Fibroblast of lung (primary cell): ENCODE measurements around the gene OXCT1. TPM values are rescaled to one million over a fixed set of nuclear protein-coding genes. Genes with fewer than 3 reads are reported as not detected.

Experiments used
- DNase-seq, 2 donors: peaks; one replicate each; pipeline versions ENCODE4 v3.0.0 to v3.0.0-alpha.2; 2010; ENCODE audit warnings: low read depth in 2 of 2
- H2AFZ ChIP-seq: 2 replicates; pipeline ENCODE4 v1.5.1; 2012; ENCODE audit warnings: low read length, control low read depth, inconsistent platforms
- H3K27ac ChIP-seq: 2 replicates; pipeline ENCODE4 v1.5.1; 2011; ENCODE audit warnings: low read length, control low read depth; ENCODE audit not compliant: insufficient read depth
- H3K27me3 ChIP-seq: 2 replicates; pipeline ENCODE4 v1.5.1; 2011; ENCODE audit warnings: mild to moderate bottlenecking, low read length; ENCODE audit not compliant: control insufficient read depth, insufficient read depth
- H3K36me3 ChIP-seq: 2 replicates; pipeline ENCODE4 v1.5.1; 2011; ENCODE audit warnings: low read length; ENCODE audit not compliant: control insufficient read depth, insufficient read depth
- H3K4me1 ChIP-seq: 2 replicates; pipeline ENCODE4 v1.5.1; 2011; ENCODE audit warnings: low read length; ENCODE audit not compliant: control insufficient read depth, insufficient read depth; ENCODE audit errors: extremely low read depth
- H3K4me2 ChIP-seq: 2 replicates; pipeline ENCODE4 v1.5.1; 2011; ENCODE audit warnings: low read length, control low read depth; ENCODE audit not compliant: insufficient read depth; ENCODE audit errors: extremely low read depth
- H3K4me3 ChIP-seq, 4 experiments: fragments of 200-600 bp in 1 of 4; sonication (generic) in 1 of 4; replicated peaks in 1 of 4; 2 replicates each; pipeline ENCODE4 v1.5.1; 2011 to 2016; ENCODE audit warnings: low read length in 4 of 4, low read depth in 3 of 4, mild to moderate bottlenecking in 3 of 4, control low read depth in 2 of 4, inconsistent platforms in 1 of 4, mixed read lengths in 1 of 4; ENCODE audit not compliant: insufficient read depth in 1 of 4; ENCODE audit errors: control extremely low read depth in 1 of 4
- H3K79me2 ChIP-seq: 2 replicates; pipeline ENCODE4 v1.5.1; 2012; ENCODE audit warnings: mild to moderate bottlenecking, low read length, inconsistent platforms; ENCODE audit not compliant: control insufficient read depth, insufficient read depth
- H3K9ac ChIP-seq: 2 replicates; pipeline ENCODE4 v1.5.1; 2011; ENCODE audit warnings: mild to moderate bottlenecking, low read length, control low read depth; ENCODE audit not compliant: insufficient read depth
- H3K9me3 ChIP-seq: 2 replicates; pipeline ENCODE4 v1.5.1; 2012; ENCODE audit warnings: low read depth, low read length; ENCODE audit not compliant: control insufficient read depth, insufficient read depth
- H4K20me1 ChIP-seq: 2 replicates; pipeline ENCODE4 v1.5.1; 2011; ENCODE audit warnings: low read length; ENCODE audit not compliant: control insufficient read depth, insufficient read depth; ENCODE audit errors: extremely low read depth
- EZH2 ChIP-seq: IDR thresholded peaks from 2 replicates; pipeline ENCODE4 v1.5.1; 2012; ENCODE audit warnings: low read length, control low read depth, mild to moderate bottlenecking; ENCODE audit errors: missing control alignments
- polyA plus RNA-seq, 2 donors: library from polyadenylated mRNA; depleted of rRNA in 1 of 2; stranded (reverse) in 1 of 2; unstranded in 1 of 2; fragments of >200 nt; gene quantifications; 2 replicates each; pipeline ENCODE4 v1.2.1, GENCODE V29; 2011 to 2012; ENCODE audit warnings: missing spikeins in 1 of 2
- total RNA-seq: library from RNA; depleted of rRNA; stranded (reverse); fragments of >200 nt; gene quantifications from 2 replicates; pipeline ENCODE4 v1.2.1, GENCODE V29; 2014
- TF ChIP-seq, protein P1 (sequence below), 2 donors: IDR thresholded peaks in 1 of 2; conservative IDR thresholded peaks in 1 of 2; 1 replicate in 1 of 2; 2 replicates in 1 of 2; pipeline ENCODE4 v1.5.1; 2011 to 2012; ENCODE audit warnings: low read length in 2 of 2, control low read depth in 1 of 2, inconsistent platforms in 1 of 2, low read depth in 1 of 2, mild to moderate bottlenecking in 1 of 2

The OXCT1 gene
- total and polyA plus RNA-seq, 2 donors (not counting 1 experiment from before 2014, with no cell fraction given): 35.7 to 56.3 TPM

DNA sequence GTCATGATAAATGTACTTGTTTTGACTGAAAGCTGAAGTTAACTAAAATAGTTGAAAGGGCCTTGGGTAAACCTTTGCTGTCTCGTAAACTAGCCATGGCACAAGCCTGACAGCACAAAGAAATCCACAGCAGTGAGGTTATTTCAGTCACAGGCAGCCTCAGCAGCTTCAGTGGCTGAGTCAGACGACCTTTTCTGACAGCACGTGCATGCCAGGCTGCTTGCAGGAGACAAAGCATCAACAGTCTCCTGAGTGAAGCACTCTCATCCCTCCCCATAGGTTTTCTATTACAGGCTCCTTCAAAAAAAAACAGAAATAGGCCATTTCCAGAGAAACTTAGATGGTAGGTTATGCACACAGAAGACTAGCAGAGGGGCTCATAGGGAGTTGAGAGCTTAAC is 34.6 kb downstream of the OXCT1 start:
- no peaks in the 10 kb centered on the region for H3K79me2 ChIP-seq
- no peaks in the 10 kb centered on the region for H3K27me3 ChIP-seq
- H3K36me3 ChIP-seq: peaks cover 1% of the 10 kb centered on the region
- no peaks in the 10 kb centered on the region for H3K9me3 ChIP-seq
- peak overlapping the region; percentile 46 for H2AFZ ChIP-seq
- no peaks in the 10 kb centered on the region for H4K20me1 ChIP-seq
- peak overlapping the region; percentile 69 for H3K27ac ChIP-seq
- no peak overlapping the region for H3K4me3 ChIP-seq
- DNase-seq: peak; percentile 84 to 86
- H3K4me1 ChIP-seq: peaks cover 3% of the 10 kb centered on the region
- no peak overlapping the region for H3K9ac ChIP-seq
- TF ChIP-seq, protein P1, sequence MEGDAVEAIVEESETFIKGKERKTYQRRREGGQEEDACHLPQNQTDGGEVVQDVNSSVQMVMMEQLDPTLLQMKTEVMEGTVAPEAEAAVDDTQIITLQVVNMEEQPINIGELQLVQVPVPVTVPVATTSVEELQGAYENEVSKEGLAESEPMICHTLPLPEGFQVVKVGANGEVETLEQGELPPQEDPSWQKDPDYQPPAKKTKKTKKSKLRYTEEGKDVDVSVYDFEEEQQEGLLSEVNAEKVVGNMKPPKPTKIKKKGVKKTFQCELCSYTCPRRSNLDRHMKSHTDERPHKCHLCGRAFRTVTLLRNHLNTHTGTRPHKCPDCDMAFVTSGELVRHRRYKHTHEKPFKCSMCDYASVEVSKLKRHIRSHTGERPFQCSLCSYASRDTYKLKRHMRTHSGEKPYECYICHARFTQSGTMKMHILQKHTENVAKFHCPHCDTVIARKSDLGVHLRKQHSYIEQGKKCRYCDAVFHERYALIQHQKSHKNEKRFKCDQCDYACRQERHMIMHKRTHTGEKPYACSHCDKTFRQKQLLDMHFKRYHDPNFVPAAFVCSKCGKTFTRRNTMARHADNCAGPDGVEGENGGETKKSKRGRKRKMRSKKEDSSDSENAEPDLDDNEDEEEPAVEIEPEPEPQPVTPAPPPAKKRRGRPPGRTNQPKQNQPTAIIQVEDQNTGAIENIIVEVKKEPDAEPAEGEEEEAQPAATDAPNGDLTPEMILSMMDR (conservative IDR thresholded peaks at IDR 0.05 in 1 of 2, IDR thresholded peaks at IDR 0.05 in 1 of 2; ENCODE audit: low read depth in 1 of 2, low read length in 2 of 2): no peak
- TF ChIP-seq EZH2: no peak
- H3K4me2 ChIP-seq: peak overlapping the region; percentile 13

DNA sequence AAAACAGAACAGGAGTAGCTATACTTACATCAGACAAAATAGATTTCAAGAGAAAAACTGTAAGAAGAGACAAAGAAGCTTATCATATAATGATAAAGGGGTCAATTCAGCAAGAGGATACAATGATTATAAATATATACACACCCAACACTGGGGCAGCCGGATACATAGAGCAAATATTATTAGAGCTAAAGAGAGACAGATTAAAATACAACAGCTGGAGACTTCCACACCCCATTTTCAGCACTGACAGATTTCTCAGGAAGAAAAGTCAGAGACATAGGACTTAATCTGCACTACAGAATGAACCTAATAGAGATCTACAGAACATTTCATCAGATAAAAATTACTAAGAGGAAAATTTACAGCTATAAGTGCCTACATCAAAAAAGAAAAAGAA is 35.7 kb downstream of the OXCT1 start:
- no peaks in the 10 kb centered on the region for H4K20me1 ChIP-seq
- TF ChIP-seq EZH2: no peak
- TF ChIP-seq, protein P1 (conservative IDR thresholded peaks at IDR 0.05 in 1 of 2, IDR thresholded peaks at IDR 0.05 in 1 of 2; ENCODE audit: low read depth in 1 of 2, low read length in 2 of 2): no peak
- no peak overlapping the region for H3K9ac ChIP-seq
- H3K4me2 ChIP-seq: no peak overlapping the region
- DNase-seq: no peak
- H3K36me3 ChIP-seq: peaks cover 1% of the 10 kb centered on the region
- H3K27me3 ChIP-seq: no peaks in the 10 kb centered on the region
- no peak overlapping the region for H3K4me3 ChIP-seq
- no peak overlapping the region for H3K27ac ChIP-seq
- peaks cover 3% of the 10 kb centered on the region for H3K4me1 ChIP-seq
- no peak overlapping the region for H2AFZ ChIP-seq
- H3K79me2 ChIP-seq: no peaks in the 10 kb centered on the region
- H3K9me3 ChIP-seq: no peaks in the 10 kb centered on the region

DNA sequence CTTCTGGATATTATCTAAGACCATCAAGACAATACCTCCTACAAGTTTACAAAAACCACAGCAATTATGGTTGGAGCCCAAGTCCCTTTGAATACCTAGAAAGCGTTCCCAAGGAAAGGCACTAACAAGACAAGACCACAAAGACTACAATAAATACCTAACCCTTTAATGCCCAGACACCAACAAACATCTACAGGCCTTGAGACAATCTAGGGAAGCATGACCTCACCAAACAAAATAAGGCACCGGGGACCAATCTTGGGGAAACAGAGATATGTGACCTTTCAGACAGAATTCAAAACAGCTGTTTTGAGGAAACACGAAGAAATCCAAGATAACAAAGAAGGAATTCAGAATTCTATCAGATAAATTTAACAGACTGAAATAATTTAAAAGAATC is 37.8 kb downstream of the OXCT1 start:
- H4K20me1 ChIP-seq: no peaks in the 10 kb centered on the region
- H3K79me2 ChIP-seq: no peaks in the 10 kb centered on the region
- H2AFZ ChIP-seq: no peak overlapping the region
- H3K4me2 ChIP-seq: no peak overlapping the region
- H3K27ac ChIP-seq: no peak overlapping the region
- H3K9me3 ChIP-seq: no peaks in the 10 kb centered on the region
- H3K9ac ChIP-seq: no peak overlapping the region
- no peak overlapping the region for H3K4me3 ChIP-seq
- H3K27me3 ChIP-seq: no peaks in the 10 kb centered on the region
- TF ChIP-seq, protein P1 (conservative IDR thresholded peaks at IDR 0.05 in 1 of 2, IDR thresholded peaks at IDR 0.05 in 1 of 2; ENCODE audit: low read depth in 1 of 2, low read length in 2 of 2): no peak
- TF ChIP-seq EZH2: no peak
- DNase-seq: no peak
- H3K36me3 ChIP-seq: no peaks in the 10 kb centered on the region
- H3K4me1 ChIP-seq: peaks cover 3% of the 10 kb centered on the region
